Vagina (tissue), 2 donors: Measurements from ENCODE around the gene ANO9. TPM values are rescaled to one million over a fixed set of nuclear protein-coding genes. Genes with fewer than 3 reads are reported as not detected.

ENCODE experiments used
- DNase-seq, 2 donors: peaks; one replicate each; pipeline ENCODE4 v3.0.0-alpha.2; 2017; ENCODE audit errors: extremely low spot score in 2 of 2
- H3K27ac ChIP-seq: fragments of 200-600 bp; sonication (generic); one replicate; pipeline ENCODE4 v1.5.1; 2019
- H3K27me3 ChIP-seq: fragments of 200-600 bp; sonication (generic); one replicate; pipeline ENCODE4 v1.5.1; 2019
- H3K36me3 ChIP-seq, 2 donors: fragments of 200-600 bp; sonication (generic); one replicate each; pipeline ENCODE4 v1.5.1; 2017 to 2019
- H3K4me1 ChIP-seq: fragments of 200-600 bp; sonication (generic); one replicate; pipeline ENCODE4 v1.5.1; 2019
- H3K4me3 ChIP-seq, 2 donors: fragments of 200-600 bp; sonication (generic); 1 replicate in 1 of 2; 2 replicates in 1 of 2; pipeline ENCODE4 v1.5.1; 2016 to 2019
- H3K9me3 ChIP-seq: fragments of 200-600 bp; sonication (generic); one replicate; pipeline ENCODE4 v1.5.1; 2019
- CTCF ChIP-seq, 3 experiments: fragments of 450-650 bp in 2 of 3; fragments of 200-600 bp in 1 of 3; sonication (generic) in 1 of 3; IDR thresholded peaks; one replicate each; pipeline ENCODE4 v1.5.1; 2017 to 2019; ENCODE audit warnings: antibody characterized with exemption in 3 of 3, mild to moderate bottlenecking in 2 of 3, moderate library complexity in 2 of 3
- POLR2A ChIP-seq, 2 donors: fragments of 450-650 bp; IDR thresholded peaks; one replicate each; pipeline ENCODE4 v1.6.1; 2017; ENCODE audit warnings: antibody characterized with exemption in 2 of 2, mild to moderate bottlenecking in 2 of 2, moderate library complexity in 2 of 2
- POLR2AphosphoS5 ChIP-seq, 2 donors: sonication (generic); formaldehyde crosslinking; IDR thresholded peaks; one replicate each; pipeline ENCODE4 v1.9.0; 2017; ENCODE audit warnings: antibody characterized with exemption in 2 of 2, mild to moderate bottlenecking in 2 of 2, low read depth in 1 of 2; ENCODE audit not compliant: insufficient read depth in 1 of 2
- intact Hi-C: fragments of 100-400 bp; cut with DNase I; formaldehyde crosslinking; loops from one replicate; pipeline ENCODE4 v1.15.1; 2023
- total RNA-seq: library from RNA; depleted of rRNA; stranded (reverse); fragments of >200 nt; gene quantifications from one replicate; pipeline ENCODE4 v1.2.3, GENCODE V29; 2016

Gene ANO9
- total RNA-seq, 1 donor from 2014 or later = 12.0 TPM

GRCh38 chr11:418343-419247 is 23.2 kb downstream of the ANO9 start:
- Histone ChIP-seq H3K4me1 (peaks cover 29% of the 10 kb centered on the region), H3K27me3 (no peaks in the 10 kb centered on the region), H3K4me3 (no peak overlapping the region), H3K9me3 (no peaks in the 10 kb centered on the region), H3K36me3 (no peaks in the 10 kb centered on the region), H3K27ac (no peak overlapping the region)
- no peak for TF ChIP-seq POLR2AphosphoS5 (IDR thresholded peaks at IDR 0.05; ENCODE audit: insufficient read depth in 1 of 2, low read depth in 1 of 2)
- no peak for TF ChIP-seq CTCF (IDR thresholded peaks at IDR 0.05)
- TF ChIP-seq POLR2A (IDR thresholded peaks at IDR 0.05) = no peak
- DNase-seq = no peak
- intact Hi-C loops = no loop called here

- Histone ChIP-seq H3K4me1 (peaks cover 37% of the 10 kb centered on the region), H3K27me3 (no peaks in the 10 kb centered on the region)
These were observed 24.0 kb downstream of the ANO9 start for GRCh38 chr11:417652-418342.

DNA sequence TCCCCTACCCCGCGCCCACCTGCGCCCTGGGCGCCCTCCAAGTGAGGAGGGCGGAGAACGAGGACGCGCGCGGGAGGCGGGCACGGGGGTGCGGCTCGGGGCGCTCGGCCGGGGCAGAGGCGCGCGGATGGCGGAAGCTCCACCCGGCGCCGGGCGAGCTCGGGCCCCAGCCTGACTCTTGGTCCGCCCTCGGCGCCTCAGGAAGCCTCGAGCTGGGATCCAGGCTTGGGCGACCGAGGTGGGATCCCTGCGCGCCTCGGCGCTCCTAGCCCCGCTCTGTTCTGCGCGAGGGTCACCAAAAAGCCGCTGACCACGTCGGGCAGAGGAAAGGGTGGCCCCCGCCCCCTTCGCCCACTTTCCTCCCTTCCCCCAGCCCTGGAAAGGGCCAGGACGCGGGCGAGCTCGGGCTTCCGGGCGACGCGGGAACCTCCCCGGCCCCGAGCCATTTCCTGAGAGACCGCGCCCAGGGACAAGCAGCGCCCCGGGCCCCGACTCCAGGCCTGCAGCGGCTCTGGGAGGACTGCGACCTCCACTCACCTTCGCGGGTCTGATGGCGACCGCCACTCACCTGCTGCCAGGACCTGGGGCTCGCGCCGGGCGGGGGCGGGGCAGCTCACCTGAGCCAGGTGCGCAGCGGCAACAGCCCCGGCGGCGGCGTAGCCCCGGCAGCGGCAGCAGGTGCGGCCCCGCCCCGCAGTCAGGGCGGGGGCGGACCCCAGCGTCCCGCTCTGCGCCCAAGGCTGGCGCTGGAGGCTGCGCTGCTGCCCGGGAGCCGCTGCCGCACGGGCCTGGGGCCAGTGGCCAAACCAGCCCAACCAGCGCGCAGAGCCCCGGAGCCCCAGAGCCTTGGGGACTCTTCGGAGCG is 24.8 kb downstream of the ANO9 start:
- intact Hi-C loops = no loop called here
- H3K4me1 ChIP-seq = peaks cover 38% of the 10 kb centered on the region
- no peaks in the 10 kb centered on the region for H3K27me3 ChIP-seq
- H3K36me3 ChIP-seq = no peaks in the 10 kb centered on the region
- TF ChIP-seq CTCF (IDR thresholded peaks at IDR 0.05) (no peak), POLR2A (IDR thresholded peaks at IDR 0.05) (no peak), POLR2AphosphoS5 (IDR thresholded peaks at IDR 0.05; ENCODE audit: insufficient read depth in 1 of 2, low read depth in 1 of 2) (no peak)
- no peaks in the 10 kb centered on the region for H3K9me3 ChIP-seq
- DNase-seq = no peak
- peak overlapping the region; percentile 56 for H3K27ac ChIP-seq
- peak overlapping the region; percentile 44 to 50 for H3K4me3 ChIP-seq

More at GRCh38 chr11:417652-418342, 24.0 kb downstream of the ANO9 start:
- no peaks in the 10 kb centered on the region for H3K9me3 ChIP-seq
- H3K27ac ChIP-seq = no peak overlapping the region
- H3K4me3 ChIP-seq = peak overlapping the region; percentile 44 to 50
- TF ChIP-seq POLR2A (IDR thresholded peaks at IDR 0.05) (no peak), CTCF (IDR thresholded peaks at IDR 0.05) (no peak), POLR2AphosphoS5 (IDR thresholded peaks at IDR 0.05; ENCODE audit: insufficient read depth in 1 of 2, low read depth in 1 of 2) (no peak)
- DNase-seq = no peak
- intact Hi-C loops = no loop called here
- no peaks in the 10 kb centered on the region for H3K36me3 ChIP-seq

DNA sequence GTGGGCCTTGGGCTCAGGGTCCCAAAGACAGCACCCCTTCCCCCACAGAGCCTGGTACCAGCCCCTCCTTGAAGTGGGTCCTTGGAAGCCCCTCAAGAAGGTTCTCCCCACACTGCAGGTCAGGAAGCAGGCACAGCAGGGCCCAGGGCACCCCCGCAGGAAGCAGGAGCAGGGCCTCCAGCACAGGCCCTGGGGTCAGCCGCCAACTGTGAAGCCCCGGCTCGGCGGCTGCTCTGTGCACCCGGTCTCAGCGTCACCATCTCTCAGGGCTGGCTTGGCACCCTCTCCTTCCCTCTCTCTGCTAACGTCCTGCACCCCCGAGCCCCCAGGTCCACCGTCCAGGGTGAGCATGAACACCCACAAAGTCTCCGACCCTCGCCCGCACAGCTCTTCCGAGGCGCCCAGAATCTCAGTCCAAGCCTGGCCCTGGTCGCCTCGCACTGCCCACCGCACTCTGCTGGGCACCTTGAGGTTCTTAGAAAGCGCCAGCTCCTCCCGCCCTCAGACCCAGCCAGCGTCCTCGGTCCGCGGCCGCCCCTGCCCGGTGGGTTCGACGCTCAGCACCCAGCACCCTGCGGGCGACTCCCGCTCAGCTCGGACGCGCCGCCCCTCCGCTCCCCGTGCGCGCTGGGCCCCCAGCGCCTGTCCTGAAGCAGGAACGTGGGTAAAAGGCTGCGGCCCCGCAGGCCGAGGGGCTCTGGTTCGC is 25.6 kb downstream of the ANO9 start:
- Histone ChIP-seq H3K4me3 (peak overlapping the region; percentile 44 to 50), H3K9me3 (no peaks in the 10 kb centered on the region), H3K27me3 (no peaks in the 10 kb centered on the region), H3K36me3 (no peaks in the 10 kb centered on the region), H3K27ac (peak overlapping the region; percentile 56), H3K4me1 (peaks cover 38% of the 10 kb centered on the region)
- DNase-seq = no peak
- intact Hi-C loops = no loop called here
- TF ChIP-seq CTCF (IDR thresholded peaks at IDR 0.05) (no peak), POLR2A (IDR thresholded peaks at IDR 0.05) (no peak), POLR2AphosphoS5 (IDR thresholded peaks at IDR 0.05; ENCODE audit: insufficient read depth in 1 of 2, low read depth in 1 of 2) (no peak)
